Right renal pelvis (tissue), 4 donors: ENCODE data around the gene SNCB. TPM values are rescaled to one million over a fixed set of nuclear protein-coding genes. Genes with fewer than 3 reads are reported as not detected.
"Not testable (repeated sequence)": the region's sequence is repeated elsewhere in the genome, so short reads cannot be mapped to it uniquely, and the experiment has no call there.

Experiments
- DNase-seq, 4 donors: peaks; one replicate each; pipeline ENCODE4 v3.0.0-alpha.2; 2013; ENCODE audit warnings: low read depth in 4 of 4, low spot score in 3 of 4, missing footprints in 1 of 4
- polyA plus RNA-seq, 4 donors: library from polyadenylated mRNA; unstranded; fragments of 120-200 nt; gene quantifications; one replicate each; pipeline ENCODE4 v1.2.1, GENCODE V29; 2013; ENCODE audit not compliant: insufficient read length in 4 of 4

Gene SNCB
- polyA plus RNA-seq, 4 donors = 0.14 TPM; not detected in 3

- no peak for DNase-seq
Observed at GRCh38 chr5:176606032-176606431, 24.3 kb downstream of the SNCB start.

- no peak for DNase-seq
Observed at GRCh38 chr5:176603091-176603490, 27.2 kb downstream of the SNCB start.

- DNase-seq = no peak
Observed at GRCh38 chr5:176601901-176602482, 28.3 kb downstream of the SNCB start.

GRCh38 chr5:176599749-176600430, 30.4 kb downstream of the SNCB start:
- not testable (repeated sequence) for DNase-seq

- DNase-seq = no peak
Observed at GRCh38 chr5:176597417-176598389, 32.6 kb downstream of the SNCB start.

- peak in 2 of 4 donors; percentile 13 to 26 for DNase-seq
Observed at GRCh38 chr5:176596689-176597416, 33.5 kb downstream of the SNCB start.

GRCh38 chr5:176596069-176596644, 34.2 kb downstream of the SNCB start:
- DNase-seq = no peak

GRCh38 chr5:176595386-176595943, 34.9 kb downstream of the SNCB start:
- DNase-seq = no peak

- DNase-seq = no peak
Observed at GRCh38 chr5:176594554-176594953, 35.8 kb downstream of the SNCB start.

GRCh38 chr5:176593273-176593869, 37.0 kb downstream of the SNCB start:
- no peak for DNase-seq

- DNase-seq = no peak
Observed at GRCh38 chr5:176592573-176592972, 37.8 kb downstream of the SNCB start.

GRCh38 chr5:176591667-176592066, 38.7 kb downstream of the SNCB start:
- not testable (repeated sequence) for DNase-seq

- no peak for DNase-seq
Observed at GRCh38 chr5:176590035-176590717, 40.2 kb downstream of the SNCB start.

GRCh38 chr5:176589039-176589769, 41.1 kb downstream of the SNCB start:
- no peak for DNase-seq

GRCh38 chr5:176588297-176588696, 42.0 kb downstream of the SNCB start:
- no peak for DNase-seq

- DNase-seq = no peak
Observed at GRCh38 chr5:176587398-176587797, 42.9 kb downstream of the SNCB start.

- DNase-seq = no peak
Observed at GRCh38 chr5:176583076-176583475, 47.3 kb downstream of the SNCB start.

GRCh38 chr5:176581361-176581760, 49.0 kb downstream of the SNCB start:
- no peak for DNase-seq
